ENCODE data around the gene ANKRD44.
"Not testable (repeated sequence)": the region's sequence is repeated elsewhere in the genome, so short reads cannot be mapped to it uniquely, and the experiment has no call there.

Gene ANKRD44

DNA sequence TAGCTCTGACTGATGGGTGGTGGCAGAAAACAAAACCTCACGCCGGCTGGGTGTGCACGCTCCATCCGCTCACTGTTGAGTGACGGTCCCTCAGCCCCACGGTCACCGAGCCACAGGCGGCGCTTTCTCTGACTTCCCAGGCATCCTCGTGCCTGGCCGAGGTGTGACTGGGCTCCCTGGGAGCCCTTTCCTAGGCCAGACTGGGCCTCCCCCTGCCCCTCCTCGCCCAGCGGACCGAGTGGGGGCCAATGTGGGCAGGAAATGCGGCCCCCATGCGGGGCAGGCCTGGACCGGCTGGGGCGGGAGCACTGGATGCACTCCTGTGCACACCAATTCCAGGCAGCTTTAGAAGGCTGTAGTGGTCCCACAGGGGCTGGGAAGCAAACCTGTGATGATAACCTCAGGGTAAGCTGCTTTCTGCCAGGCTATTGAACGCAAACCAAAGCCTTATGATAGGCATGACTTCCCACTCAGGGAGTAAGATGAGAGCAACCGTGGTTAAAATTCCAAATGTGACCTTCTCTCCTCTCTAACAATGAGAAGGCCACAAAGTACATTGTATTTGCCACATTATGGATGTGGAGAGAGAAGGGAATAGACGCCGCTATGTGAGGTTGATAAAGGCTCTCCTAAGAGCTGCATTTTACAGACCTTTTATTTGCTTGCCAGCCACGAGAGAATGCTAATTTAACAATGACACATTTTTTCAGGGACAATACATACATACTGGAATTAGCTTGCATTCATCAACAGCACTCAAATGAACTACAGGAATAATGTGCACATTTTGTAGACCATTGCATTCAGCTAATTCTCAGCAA lies 300.2 kb downstream of the ANKRD44 start:
- no peak for DNase-seq

DNA sequence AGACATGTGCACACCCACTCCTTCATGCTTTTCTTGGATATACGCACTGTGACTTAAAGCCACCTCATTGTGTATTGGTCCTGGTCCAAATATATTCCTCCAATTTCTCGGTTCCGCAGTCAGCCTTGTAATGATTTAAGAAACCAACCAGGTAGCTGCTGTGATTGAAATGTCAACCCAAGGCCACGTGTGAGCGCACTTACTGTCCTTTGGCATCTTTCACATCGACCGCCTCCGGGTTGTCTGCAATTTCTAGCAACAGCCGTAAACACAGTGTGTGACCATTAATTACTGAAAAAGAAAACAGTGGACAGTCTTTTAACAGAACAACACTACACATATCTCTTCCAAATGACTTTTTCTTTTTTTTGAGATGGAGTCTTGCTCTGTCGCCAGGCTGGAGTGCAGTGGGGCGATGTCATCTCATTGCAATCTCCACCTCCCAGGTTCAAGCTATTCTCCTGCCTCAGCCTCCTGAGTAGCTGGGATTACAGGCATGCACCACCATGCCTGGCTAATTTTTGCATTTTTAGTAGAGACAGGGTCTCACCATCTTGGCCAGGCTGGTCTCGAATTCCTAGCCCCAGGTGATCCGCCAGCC lies 301.7 kb downstream of the ANKRD44 start:
- not testable (repeated sequence) for DNase-seq

DNA sequence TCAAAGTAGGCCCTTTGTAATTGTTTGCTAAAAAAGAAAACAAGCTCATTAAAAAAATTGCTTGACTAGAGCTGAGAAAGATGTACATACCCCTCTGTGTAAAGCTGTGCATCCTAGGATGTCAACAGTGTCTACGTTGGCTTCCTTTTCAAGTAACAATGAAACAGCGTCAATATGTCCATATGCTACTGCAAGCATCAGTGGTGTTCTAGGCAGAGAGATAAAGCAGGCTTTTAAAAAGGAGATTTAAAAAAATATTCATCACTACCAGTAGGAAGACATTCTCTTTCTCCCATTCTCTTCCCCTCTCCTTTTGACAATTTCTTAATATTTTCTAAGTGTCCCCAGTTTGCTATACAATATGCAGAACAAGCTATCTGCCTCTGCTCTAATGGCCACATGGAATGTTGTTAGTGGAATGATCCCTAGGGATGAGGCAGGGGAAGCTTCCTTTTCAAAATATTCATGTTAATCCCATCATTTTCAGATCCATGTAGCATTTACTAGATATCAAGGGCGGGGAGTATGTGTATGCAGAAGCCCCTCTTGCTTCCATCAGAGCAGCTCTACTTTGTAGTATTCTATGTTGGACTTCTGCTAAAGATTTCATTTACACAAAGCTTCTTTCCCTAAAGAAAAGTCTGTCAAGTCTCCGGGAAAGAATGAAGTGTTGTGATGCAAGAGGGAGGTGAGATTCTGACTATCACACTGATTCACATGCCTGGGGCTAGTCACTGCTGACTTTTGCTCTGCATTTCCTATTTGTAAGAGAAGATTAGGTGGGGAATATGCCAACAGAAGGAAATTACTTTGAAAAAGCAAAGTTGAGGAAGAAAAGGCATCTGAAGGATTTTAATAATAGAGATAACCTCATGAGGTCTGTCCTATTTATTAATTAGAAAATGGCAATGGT lies 302.6 kb downstream of the ANKRD44 start:
- no peak for DNase-seq

DNA sequence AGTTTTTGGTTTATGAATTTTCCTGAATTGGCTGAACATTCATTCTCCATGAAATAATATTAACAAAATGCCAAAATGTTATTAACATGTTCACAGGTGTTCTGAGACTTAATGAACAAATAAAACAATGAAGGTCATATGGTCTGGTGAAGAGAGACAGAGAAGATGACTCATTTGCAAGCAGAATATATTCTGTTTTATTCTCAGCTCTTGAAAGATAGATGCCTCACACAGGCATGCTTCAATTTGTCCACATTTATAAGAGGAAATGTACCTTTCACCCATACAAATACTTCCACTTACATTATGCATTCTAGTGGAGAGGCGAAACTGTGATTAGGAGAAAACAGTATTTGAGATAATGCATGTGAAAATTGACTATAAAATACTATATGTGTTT lies 308.7 kb downstream of the ANKRD44 start:
- no peak for DNase-seq

DNA sequence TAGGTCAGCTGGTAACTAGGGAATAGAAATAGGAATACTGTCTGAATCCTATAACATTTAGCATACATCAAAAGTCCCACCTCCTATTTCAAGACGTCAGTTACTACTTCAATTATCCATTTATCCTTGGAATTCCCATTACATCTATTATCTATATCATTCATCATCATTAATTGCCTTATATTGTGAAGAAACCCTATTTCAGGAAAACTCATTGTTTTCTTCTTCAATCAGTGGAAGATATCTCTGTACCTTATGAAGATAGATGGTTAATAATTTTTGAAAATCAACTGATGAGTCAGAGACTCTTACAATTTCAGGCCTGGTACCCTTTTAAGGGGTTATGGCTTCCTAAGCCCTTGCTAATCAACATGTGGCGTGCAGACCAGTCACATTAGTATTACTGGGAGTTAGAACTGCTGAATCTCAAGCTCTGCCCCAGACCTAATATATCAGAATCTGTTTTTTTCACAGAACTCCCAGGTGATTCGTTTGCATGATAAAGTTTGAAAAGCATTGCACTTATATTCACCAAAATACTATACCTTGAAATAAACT lies 314.7 kb downstream of the ANKRD44 start:
- no peak for DNase-seq

DNA sequence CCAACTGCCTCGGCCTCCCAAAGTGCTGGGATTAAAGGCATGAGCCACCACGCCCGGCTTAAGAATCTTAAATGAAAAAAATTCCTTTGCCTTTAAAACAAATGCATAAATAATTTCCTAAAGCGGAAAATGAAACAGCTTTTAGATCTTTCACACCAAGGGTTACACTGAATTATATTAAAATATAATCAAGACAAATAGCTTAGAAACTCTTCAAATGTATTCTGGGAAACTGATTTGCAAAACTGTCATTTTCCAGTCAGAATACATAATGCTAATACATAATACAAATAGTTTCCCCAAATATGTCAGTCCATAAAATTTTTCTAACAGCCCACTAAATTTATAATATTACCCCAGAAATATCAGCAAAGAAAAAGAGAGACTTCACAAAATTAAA lies 315.8 kb downstream of the ANKRD44 start:
- DNase-seq = no peak

DNA sequence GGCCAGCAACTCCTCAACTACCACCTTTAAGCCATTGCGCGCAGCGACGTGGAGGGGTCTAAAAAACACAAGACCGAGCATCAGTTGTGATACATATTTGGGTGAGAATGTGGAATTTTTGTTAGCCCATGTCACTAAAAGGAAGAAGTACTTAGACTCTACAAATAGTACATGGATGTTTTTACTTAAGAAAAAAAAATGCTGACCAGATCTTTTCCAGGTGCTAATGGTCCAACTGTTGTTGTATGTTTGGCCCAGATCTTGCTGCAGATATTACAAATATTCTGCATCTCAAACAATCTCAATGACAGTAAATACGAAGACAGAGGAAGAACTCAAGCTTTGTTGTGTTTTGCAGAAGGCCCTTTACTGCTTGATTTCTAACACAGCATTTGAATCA lies 317.0 kb downstream of the ANKRD44 start:
- no peak for DNase-seq

DNA sequence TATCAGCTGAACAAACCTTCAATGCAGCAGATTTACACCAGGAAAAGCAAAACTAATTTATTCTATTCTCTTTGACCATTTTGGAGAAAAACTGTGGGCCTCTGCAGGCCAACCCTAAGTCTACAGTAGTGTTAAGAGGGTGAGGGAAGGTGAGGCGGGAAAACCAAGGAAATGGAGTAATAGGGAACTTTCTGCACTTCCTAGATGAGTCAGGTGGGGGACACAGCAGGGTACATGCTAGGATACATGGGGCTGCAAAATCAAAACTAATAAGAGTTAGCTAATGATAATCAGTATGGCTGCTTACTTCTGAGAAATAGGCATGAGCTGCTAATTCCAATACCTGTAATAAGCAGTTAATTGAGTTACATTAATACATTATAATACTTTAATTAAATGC lies 318.1 kb downstream of the ANKRD44 start:
- DNase-seq = no peak

DNA sequence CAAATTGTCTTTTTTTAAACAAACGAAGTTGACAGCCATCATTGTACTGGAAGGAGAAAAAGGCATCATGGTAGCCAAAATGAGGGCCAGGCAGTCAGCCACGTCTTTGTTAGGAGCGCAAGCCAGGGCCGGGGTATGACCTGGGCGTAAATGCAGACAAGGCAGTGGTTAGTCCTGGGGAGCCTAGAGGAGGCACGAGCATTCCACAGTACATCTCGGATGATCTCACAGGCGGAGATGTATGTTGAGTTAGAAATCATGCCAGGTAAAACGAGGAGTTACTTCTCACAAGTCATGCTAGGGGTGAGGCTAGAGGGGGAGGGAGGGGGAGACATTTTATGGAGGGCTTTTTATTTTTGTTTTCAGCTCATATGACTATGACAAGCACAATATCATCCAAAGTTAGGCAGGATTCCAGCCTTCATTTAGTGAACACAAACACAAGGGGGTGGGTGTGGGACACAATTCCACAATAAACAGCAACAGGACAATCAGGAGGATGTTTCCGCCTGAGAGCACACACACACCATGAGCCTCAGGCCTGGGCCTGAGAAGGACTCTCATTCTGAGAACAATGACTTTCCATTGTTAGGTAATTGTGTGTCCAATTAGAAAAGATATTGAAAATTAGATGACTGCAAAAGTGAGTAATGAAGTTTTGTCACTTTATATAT lies 319.7 kb downstream of the ANKRD44 start:
- DNase-seq = no peak

DNA sequence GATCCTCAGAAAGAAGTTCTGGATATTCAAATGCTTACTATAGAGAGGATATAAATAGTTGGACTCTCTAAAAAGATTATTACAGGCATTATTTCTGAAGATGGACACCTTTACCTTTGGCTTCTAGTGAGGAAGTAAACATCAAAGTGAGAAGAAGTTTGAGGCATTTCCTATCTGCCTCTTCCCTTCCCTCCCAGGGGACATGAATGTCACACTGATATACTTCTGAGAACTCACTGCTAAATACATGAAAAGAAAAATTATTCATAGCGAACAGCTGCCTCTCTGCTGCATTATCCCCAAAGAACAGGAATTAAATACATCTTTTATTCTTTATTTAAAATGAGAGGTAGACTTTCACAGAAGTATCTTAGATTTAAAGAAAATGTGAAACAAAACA lies 320.5 kb downstream of the ANKRD44 start:
- no peak for DNase-seq

DNA sequence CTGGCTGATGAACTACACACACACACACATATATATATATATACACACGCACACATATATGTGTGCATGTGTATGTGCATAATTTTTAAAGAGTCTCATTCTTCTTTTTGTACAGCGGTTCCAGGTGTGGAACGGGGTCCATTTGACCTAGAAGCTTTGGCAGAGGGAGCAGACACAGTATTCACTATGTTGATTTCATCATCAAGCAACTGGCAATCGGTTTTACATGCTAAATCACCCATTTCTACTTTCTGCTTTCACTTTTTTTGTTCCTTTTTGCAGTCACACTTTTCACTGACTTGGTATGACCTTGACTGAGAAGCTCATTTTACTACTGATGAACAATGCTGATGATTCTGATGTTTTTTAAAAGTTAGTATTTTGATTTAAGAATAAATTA lies 321.1 kb downstream of the ANKRD44 start:
- no peak for DNase-seq

DNA sequence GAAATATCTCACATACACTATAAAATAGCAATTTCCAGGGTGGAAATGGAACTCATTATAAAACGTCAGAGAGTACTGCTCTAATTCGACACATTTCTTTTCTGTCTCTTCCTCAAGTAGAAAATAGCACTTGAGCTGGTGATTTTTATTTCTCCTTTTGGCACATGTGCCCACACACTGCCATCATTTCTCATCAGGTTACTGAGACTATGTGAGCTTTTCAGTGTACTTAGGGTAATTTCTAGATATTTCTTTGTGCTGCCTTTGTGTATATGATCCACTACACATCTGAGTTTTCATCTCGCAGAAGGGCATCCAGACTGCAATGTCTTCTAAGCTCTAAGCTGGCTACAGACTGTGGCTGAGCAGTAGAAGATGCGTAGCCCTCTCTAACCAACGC lies 321.9 kb downstream of the ANKRD44 start:
- no peak for DNase-seq

DNA sequence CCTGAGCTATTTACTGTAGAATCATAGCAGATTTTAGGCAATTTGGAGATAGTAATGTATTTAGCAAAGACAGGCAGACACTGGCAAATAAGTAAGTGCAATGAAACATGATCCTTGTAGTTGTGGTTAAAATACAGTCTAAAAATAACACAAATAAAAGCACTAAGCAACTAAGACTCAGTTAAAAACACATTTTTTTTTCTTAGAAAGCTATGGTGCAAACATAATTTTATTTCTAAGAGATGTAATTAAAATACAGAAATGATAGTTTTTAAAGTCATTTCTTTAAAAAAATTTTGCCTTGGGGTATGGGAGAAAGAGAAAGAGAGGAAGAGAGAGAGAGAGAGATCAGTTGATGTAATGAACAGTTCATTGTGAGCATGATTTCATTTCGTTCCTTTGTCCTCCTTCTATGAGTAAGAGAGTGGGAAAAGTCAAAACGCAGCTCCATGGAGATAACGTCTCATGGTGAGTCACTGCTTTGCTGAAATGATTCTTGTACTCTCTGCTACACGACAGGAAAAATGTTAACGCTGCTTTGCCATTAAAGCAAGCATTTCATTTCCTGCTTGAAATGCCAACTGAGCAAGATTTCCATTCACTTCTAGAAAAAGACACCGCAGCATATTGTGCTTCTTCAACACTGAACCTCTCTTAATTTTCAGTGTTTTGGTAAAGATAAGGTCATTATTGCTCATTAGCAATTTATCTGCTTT lies 322.8 kb downstream of the ANKRD44 start:
- no peak for DNase-seq

DNA sequence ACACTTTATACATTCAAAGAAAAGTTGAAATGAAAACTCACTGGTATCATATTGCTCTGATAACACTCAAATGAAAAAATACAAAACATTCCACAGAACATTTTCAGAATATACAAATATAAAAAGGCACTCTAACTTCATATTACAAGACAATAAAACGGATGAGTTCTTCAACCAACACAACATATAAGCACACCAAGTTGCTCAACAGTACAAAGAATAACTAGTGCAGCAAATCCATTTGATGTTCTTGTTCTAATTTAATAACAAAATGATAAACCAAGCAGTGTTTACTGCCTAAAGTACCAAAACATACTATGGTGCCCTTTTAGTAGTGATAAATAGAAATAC lies 323.3 kb downstream of the ANKRD44 start:
- no peak for DNase-seq

DNA sequence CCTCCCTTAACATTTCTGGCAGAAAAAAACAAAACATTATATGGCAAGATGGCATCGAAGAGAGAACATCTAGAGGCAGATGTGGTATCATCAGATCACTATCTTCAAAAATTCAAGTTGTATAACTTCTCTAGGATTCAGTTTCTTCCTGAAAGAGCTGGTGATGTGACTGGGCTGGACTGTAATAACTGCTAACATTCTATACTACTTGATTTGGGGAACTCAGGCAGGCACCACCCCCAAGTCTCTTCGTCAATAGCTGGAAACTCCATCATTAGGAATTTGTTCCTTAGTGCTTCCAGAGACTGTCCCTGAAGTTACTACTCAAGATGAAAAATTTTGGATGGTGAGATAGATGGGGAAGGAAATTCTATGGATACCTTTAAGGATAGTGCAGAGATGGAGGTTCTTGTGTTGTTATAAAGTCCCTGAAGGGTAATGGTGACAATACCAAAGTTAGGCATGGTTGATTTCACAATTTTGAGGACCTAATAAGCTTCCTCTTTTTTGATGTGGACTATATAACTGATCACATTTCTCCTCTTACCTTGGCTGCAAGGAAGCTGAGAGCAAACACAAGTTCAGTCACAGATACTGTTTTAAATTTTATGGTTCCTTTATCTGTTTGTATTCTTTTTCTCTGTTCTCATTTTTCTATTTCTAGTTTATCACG lies 324.9 kb downstream of the ANKRD44 start:
- DNase-seq = no peak

DNA sequence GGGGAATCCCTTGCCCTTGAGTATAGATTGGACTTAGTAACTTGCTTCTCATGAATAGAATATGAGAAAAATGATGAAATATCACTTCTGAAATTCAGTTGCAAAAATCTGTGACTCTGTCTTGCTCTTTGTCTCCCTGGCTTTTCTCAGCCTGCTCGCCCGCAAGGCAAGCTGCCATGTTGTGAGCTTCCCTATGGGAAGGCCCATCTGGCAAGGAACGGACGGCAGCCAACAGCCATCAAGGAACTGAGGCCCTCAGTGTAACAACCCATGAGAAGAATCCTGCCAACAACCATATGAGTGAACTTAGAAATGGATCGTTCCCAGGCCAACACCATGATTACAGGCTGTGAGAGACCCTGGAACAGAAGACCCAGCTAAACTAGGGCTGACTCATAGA lies 325.7 kb downstream of the ANKRD44 start:
- no peak for DNase-seq

DNA sequence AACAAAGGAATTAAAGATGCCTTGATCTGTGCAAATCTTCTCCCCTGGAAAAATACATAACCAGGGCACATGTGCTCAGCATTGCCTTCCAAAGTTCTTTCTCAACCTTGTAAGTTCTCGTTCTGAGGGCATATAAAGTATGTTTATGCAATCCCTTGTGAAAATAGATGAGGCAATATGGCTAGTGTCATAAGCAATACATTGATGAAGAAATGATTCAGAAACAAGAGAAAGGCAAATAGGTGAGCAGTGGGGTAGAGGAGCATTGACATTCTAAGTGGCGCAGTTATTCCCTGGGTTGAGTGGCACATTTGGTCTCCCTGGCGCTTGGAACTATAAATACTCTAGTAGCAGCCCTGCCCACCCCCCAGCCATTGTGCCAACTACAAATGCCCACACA lies 326.6 kb downstream of the ANKRD44 start:
- DNase-seq = no peak

DNA sequence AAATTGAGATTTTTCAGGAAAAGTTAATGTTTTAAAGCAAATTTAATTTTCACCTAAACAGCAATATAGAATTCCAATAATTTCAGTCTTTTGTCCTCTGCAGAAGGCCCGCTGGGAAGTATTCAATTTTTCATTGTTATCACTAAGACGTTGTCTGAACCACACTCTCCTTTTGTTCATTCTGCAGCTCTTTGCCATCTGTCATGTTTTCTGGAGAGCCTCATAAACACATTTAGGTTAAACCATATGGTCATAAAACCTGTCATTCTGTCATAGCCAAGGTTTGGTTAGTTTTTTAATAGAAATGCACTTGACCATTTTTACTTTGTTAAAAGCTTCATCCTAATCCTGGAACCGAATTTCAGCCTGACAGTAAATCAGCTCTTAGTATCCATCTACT lies 330.1 kb downstream of the ANKRD44 start:
- DNase-seq = no peak

DNA sequence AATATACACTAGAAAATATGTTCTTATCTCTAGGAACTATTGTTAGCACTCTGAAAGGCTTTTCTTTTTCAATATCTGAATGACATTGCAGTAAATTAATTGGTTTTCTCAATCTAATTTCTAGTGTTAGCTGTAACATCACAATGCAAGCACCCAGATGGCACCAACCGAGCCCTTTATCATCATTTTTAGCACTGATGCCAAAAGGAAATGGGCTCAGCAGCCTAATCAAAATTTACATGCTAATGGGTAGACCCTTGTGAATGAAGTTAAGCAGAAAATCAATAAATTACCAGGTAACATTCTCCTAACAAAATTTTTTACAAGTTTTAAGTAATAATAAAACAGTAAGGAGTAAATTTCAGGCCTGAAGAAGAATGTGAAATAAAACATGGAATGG lies 330.6 kb downstream of the ANKRD44 start:
- DNase-seq = no peak

DNA sequence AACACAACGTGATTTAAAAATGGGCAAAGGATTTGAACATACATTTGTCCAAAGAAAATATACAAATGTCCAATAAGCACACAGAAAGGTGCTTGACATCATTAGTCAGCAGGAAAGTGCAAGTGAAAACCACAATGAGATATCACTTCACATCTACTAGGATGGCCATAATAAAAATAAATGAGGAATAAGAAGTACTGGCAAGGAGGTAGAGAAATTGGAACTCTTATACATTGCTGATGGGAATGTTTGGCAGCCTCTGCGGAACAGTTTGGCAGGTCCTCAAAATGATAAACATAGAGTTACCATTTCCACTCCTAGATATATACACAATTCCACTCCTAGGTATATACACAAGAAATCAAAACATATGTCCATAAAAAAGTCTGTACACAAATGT lies 333.1 kb downstream of the ANKRD44 start:
- no peak for DNase-seq

DNA sequence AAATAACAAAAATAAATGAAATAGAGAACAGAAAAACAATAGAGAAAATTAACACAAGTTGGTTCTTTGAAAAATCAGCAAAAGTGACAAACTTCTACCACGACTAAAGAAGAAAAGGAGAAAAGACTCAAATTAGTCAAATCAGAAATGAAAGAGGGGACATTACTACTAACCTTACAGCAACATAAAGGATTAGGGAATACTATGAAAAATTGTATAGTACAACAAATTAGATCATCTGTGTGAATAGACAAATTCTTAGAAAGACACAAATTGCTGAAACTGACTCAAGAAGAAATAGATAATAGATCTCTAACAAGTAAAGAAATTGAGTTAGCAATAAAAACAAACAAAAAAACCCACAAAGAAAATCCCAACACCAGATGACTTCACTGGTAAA lies 335.6 kb downstream of the ANKRD44 start:
- DNase-seq = no peak
